Colonic mucosa (tissue), 4 donors: ENCODE data around the gene QPCT. TPM values are rescaled to one million over a fixed set of nuclear protein-coding genes. Genes with fewer than 3 reads are reported as not detected.

Source experiments
- DNase-seq: peaks from one replicate; pipeline ENCODE4 v3.0.0-alpha.2; 2020
- H3K27ac ChIP-seq: fragments of 200-600 bp; one replicate; pipeline ENCODE4 v1.8.0; 2021
- H3K27me3 ChIP-seq: fragments of 200-600 bp; one replicate; pipeline ENCODE4 v1.8.0; 2021
- H3K36me3 ChIP-seq: fragments of 200-600 bp; one replicate; pipeline ENCODE4 v1.8.0; 2021
- H3K4me1 ChIP-seq: fragments of 200-600 bp; one replicate; pipeline ENCODE4 v1.8.0; 2021; ENCODE audit warnings: mild to moderate bottlenecking
- H3K4me3 ChIP-seq: fragments of 200-600 bp; one replicate; pipeline ENCODE4 v1.8.0; 2021
- H3K9ac ChIP-seq, 2 donors: one replicate each; pipeline ENCODE4 v1.7.0; 2013; ENCODE audit warnings: control low read depth in 2 of 2, low read depth in 2 of 2, low read length in 2 of 2
- H3K9me3 ChIP-seq: fragments of 200-600 bp; one replicate; pipeline ENCODE4 v1.8.0; 2021
- intact Hi-C: fragments of 100-400 bp; cut with DNase I; formaldehyde crosslinking; loops from one replicate; pipeline ENCODE4 v1.14.1; 2022
- total RNA-seq, 2 donors: library from RNA; stranded (reverse); fragmentation: NEBNext Ultra II Directional in 1 of 2; extraction: Animal tissue kit (Norgen Biotek cat#: 25700) in 1 of 2; gene quantifications; one replicate each; pipeline ENCODE4 v1.2.1, GENCODE V29; 2021
- TF ChIP-seq, protein P1 (sequence below): fragments of 200-600 bp; IDR thresholded peaks from one replicate; pipeline ENCODE4 v1.8.0; 2022; ENCODE audit warnings: antibody characterized with exemption, mild to moderate bottlenecking
- donor health status: healthy.
- donor health status: DM: no; HTN: no; CAD: no.
- donor health status: DM: no; HTN: no; CAD: no.

The QPCT gene
- total RNA-seq, 2 donors from 2014 or later: 5.3 to 10.7 TPM

DNA sequence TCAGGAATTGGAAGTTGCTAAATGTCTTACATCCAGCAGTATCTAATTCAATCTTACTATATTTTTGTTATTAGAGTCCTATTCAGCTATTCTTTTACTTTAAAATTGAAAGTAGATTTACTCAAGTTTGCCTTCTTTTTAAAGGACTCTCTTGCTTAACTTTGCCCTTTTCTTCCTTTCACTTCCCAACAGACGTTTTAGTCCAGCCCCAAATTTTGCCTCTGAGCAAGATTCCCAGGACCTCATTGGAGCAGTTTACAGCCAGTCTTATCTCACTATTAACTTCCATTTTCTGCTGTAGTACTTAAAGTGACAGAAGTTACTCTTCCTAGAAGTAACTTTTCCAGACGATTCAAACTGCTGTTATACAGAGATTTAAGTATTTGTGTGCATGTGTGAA lies 18.1 kb upstream of the QPCT start:
- no peak overlapping the region for H3K4me3 ChIP-seq
- peak overlapping the region; percentile 81 for H3K27ac ChIP-seq
- H3K9me3 ChIP-seq: no peaks in the 10 kb centered on the region

DNA sequence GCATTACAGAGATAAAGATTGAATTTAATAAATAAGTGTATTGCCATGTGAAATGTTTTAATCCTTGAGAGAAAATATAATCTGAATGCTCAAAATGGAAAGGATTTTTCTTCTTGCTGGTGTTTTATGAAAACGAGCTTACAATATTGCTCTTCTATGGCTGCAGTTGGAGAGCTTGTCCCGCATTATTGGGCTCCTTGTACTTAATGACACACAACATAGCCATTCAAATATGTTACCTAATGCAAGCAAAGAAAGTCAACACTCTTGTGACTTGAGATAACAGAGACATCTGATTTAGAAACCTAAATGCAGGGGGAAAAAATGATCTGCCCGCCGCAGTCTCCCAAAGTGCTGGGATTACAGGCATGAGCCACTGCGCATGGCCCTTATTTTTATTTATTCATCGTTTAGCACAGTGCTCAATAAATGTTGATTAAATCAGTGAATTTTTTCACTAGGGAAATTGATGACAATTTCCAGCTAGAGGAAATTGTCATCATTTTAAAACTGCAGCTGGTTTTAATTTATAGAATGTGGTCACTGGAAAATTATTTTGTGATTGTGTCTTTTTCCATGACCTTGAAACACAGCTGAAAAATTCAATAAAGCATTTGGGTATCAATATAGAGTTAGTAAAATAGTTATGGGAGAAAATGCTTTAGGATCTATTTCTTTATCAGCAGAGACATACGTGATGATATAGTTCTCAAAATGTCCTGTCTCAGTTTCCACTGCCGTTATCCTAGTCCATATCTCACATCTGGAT lies 17.4 kb upstream of the QPCT start:
- Histone ChIP-seq H3K4me3 (no peak overlapping the region), H3K9ac (no peak overlapping the region), H3K27me3 (no peaks in the 10 kb centered on the region), H3K9me3 (no peaks in the 10 kb centered on the region), H3K27ac (peak overlapping the region; percentile 81), H3K36me3 (no peaks in the 10 kb centered on the region), H3K4me1 (no peaks in the 10 kb centered on the region)
- no peak for DNase-seq
- TF ChIP-seq, protein P1, sequence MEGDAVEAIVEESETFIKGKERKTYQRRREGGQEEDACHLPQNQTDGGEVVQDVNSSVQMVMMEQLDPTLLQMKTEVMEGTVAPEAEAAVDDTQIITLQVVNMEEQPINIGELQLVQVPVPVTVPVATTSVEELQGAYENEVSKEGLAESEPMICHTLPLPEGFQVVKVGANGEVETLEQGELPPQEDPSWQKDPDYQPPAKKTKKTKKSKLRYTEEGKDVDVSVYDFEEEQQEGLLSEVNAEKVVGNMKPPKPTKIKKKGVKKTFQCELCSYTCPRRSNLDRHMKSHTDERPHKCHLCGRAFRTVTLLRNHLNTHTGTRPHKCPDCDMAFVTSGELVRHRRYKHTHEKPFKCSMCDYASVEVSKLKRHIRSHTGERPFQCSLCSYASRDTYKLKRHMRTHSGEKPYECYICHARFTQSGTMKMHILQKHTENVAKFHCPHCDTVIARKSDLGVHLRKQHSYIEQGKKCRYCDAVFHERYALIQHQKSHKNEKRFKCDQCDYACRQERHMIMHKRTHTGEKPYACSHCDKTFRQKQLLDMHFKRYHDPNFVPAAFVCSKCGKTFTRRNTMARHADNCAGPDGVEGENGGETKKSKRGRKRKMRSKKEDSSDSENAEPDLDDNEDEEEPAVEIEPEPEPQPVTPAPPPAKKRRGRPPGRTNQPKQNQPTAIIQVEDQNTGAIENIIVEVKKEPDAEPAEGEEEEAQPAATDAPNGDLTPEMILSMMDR: no peak
- intact Hi-C loops: no loop called here

More for the DNA sequence above, 18.1 kb upstream of the QPCT start:
- Histone ChIP-seq H3K4me1 (no peaks in the 10 kb centered on the region), H3K9ac (no peak overlapping the region), H3K36me3 (no peaks in the 10 kb centered on the region), H3K27me3 (no peaks in the 10 kb centered on the region)
- TF ChIP-seq, protein P1: no peak
- peak; percentile 49 for DNase-seq
- intact Hi-C loops: no loop called here

DNA sequence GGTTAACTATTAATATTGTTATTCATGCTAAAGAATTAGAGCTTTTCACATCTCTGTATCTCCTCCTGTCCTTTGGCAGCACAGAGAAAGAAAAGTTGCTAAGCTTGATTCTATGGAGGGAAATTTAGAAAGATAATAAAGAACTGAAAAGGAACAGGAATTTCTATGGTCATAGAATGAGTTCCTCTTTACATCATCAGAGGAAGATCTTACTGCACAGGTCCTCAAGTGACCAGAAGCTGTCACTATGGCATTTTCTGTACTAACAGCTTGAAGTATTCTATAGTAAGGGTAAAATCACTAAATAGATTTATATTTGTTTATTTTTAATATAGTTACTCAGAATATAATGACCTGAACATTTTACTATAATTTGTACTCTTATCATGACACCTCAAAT lies 13.7 kb upstream of the QPCT start:
- H3K9ac ChIP-seq: no peak overlapping the region
- H3K9me3 ChIP-seq: no peaks in the 10 kb centered on the region
- intact Hi-C loops: no loop called here
- H3K4me1 ChIP-seq: no peaks in the 10 kb centered on the region
- DNase-seq: no peak
- H3K27ac ChIP-seq: no peak overlapping the region
- TF ChIP-seq, protein P1: no peak
- H3K36me3 ChIP-seq: no peaks in the 10 kb centered on the region
- no peaks in the 10 kb centered on the region for H3K27me3 ChIP-seq
- H3K4me3 ChIP-seq: no peak overlapping the region

DNA sequence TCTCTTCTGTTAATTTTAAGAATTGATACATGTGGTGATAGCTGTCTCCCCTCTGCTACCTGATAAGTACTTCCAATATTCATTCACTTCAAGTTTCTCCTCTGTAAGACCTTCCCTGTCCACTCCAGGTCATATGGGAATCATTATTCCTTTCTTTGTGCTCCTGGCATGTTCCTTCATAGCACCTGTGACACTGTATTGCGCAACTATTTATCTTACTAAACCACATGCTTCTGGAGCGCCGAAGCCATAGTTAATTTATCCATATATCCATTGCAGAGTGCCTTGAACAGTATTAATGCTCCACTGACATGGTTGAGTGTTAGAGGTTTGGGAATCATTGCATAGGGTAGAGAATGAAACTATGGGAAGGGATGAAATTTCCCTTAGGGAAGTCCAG lies 11.9 kb upstream of the QPCT start:
- Histone ChIP-seq H3K4me1 (no peaks in the 10 kb centered on the region), H3K27ac (no peak overlapping the region), H3K9me3 (no peaks in the 10 kb centered on the region), H3K36me3 (no peaks in the 10 kb centered on the region), H3K27me3 (no peaks in the 10 kb centered on the region), H3K4me3 (no peak overlapping the region), H3K9ac (no peak overlapping the region)
- TF ChIP-seq, protein P1: no peak
- intact Hi-C loops: no loop called here
- DNase-seq: no peak

DNA sequence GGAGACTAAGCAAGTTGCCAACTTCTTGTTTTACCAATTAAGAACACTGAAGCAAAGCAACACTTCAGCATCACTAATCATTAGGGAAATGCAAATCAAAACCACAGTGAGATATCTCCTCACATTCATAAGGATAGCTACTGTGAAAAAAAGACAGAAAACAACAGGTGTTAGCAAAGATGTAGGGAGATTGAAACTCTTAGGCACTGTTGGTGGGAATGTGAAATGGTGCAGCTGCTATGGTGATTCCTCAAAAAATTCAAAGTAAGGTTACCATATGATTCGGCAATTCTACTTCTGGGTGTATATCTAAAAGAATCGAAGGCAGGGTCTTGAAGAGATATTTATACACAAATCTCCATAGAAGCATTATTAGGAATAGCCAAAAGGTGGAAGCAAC lies 11.2 kb upstream of the QPCT start:
- TF ChIP-seq, protein P1: no peak
- intact Hi-C loops: no loop called here

More for the DNA sequence above, 11.2 kb upstream of the QPCT start:
- DNase-seq: no peak
- no peak overlapping the region for H3K9ac ChIP-seq
- H3K4me1 ChIP-seq: no peaks in the 10 kb centered on the region
- no peaks in the 10 kb centered on the region for H3K36me3 ChIP-seq
- no peak overlapping the region for H3K4me3 ChIP-seq
- H3K9me3 ChIP-seq: no peaks in the 10 kb centered on the region
- no peaks in the 10 kb centered on the region for H3K27me3 ChIP-seq
- no peak overlapping the region for H3K27ac ChIP-seq
